Neutrophil (primary cell): Measurements from ENCODE around the gene RCN1.

Source experiments
- H3K27ac ChIP-seq: fragments of 200-600 bp; sonication (generic); 2 replicates; pipeline ENCODE4 v1.5.1; 2016; ENCODE audit warnings: mild to moderate bottlenecking, moderate library complexity
- H3K27me3 ChIP-seq: fragments of 200-600 bp; sonication (generic); 2 replicates; pipeline ENCODE4 v1.6.0; 2016; ENCODE audit warnings: mild to moderate bottlenecking
- H3K36me3 ChIP-seq: fragments of 200-600 bp; sonication (generic); 2 replicates; pipeline ENCODE4 v1.5.1; 2017
- H3K4me1 ChIP-seq, 2 experiments: fragments of 200-600 bp in 1 of 2; sonication (generic) in 1 of 2; 1 replicate in 1 of 2; 2 replicates in 1 of 2; pipeline versions ENCODE4 v1.5.1 to v1.6.1; 2013 to 2016; ENCODE audit warnings: low read depth in 1 of 2, low read length in 1 of 2, mild to moderate bottlenecking in 1 of 2, moderate library complexity in 1 of 2; ENCODE audit not compliant: control insufficient read depth in 1 of 2, insufficient read depth in 1 of 2
- H3K4me3 ChIP-seq, 2 experiments: fragments of 200-600 bp in 1 of 2; sonication (generic) in 1 of 2; 1 replicate in 1 of 2; 2 replicates in 1 of 2; pipeline ENCODE4 v1.5.1; 2013 to 2016; ENCODE audit warnings: low read depth in 1 of 2, low read length in 1 of 2, mild to moderate bottlenecking in 1 of 2, moderate library complexity in 1 of 2
- H3K9me3 ChIP-seq: fragments of 200-600 bp; sonication (generic); 2 replicates; pipeline ENCODE4 v1.5.1; 2016
- TF ChIP-seq, protein P1 (sequence below): fragments of 200-600 bp; sonication (generic); IDR thresholded peaks from 2 replicates; pipeline ENCODE4 v1.5.1; 2016; ENCODE audit warnings: antibody characterized with exemption

The RCN1 gene

DNA sequence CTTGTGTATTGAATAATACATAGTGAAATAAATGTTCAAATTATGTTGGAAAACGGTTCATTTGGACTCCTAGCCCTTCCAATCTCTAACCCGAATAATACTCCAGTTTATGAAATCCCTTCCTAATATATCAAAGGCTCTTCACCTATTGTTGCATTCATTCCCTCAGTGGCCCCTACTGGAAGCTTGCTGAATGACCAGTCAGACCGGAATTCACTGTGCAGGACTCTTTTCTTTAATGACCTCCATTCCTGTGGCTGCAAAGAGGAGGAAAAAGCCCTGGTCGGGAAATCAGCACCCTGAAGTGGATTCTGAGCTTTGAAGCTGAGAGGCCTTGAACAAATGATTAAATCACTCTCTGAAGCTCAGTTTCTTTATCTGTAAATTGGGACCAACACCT lies 19.1 kb upstream of the RCN1 start:
- H3K9me3 ChIP-seq: no peaks in the 10 kb centered on the region
- TF ChIP-seq, protein P1, sequence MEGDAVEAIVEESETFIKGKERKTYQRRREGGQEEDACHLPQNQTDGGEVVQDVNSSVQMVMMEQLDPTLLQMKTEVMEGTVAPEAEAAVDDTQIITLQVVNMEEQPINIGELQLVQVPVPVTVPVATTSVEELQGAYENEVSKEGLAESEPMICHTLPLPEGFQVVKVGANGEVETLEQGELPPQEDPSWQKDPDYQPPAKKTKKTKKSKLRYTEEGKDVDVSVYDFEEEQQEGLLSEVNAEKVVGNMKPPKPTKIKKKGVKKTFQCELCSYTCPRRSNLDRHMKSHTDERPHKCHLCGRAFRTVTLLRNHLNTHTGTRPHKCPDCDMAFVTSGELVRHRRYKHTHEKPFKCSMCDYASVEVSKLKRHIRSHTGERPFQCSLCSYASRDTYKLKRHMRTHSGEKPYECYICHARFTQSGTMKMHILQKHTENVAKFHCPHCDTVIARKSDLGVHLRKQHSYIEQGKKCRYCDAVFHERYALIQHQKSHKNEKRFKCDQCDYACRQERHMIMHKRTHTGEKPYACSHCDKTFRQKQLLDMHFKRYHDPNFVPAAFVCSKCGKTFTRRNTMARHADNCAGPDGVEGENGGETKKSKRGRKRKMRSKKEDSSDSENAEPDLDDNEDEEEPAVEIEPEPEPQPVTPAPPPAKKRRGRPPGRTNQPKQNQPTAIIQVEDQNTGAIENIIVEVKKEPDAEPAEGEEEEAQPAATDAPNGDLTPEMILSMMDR: no peak
- H3K4me3 ChIP-seq: no peak overlapping the region
- no peaks in the 10 kb centered on the region for H3K4me1 ChIP-seq
- no peaks in the 10 kb centered on the region for H3K36me3 ChIP-seq
- H3K27ac ChIP-seq: no peak overlapping the region
- H3K27me3 ChIP-seq: peaks cover 64% of the 10 kb centered on the region

DNA sequence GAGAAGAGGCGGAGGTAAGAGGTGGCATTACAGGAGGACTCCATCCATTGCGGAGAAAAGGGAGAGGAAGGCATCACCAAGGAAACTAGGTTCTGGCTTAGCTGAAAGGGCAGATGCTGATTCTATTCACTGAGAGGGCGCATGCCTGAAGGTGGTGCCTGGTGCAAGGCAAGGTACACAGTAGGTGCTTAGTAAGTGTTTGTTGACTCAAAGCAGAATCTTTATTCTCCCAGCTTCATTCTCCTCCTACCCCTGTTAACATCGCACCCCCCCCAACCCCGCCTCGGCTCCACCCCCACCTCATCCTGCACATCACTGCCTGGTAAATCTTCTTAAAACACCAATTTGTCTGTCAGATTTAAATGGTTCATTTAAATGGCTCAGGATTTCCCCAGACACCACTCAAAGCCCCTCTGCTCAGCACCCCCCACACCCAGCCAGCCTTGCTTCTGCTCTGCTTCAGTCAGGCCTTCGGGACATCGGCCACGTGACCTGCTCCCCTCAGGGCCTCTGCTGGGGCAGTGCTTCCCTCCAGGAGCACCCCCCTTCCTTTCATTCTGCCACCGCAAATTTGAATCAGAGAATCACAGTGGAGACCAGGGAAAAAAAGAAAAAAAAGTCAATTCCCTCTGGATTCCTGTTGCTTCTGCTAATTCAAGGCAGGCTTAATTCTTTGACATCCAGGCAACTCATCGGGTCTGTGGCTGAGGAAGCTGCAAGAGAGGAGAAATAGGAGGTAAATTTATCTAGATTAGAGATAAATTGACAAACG lies 17.8 kb upstream of the RCN1 start:
- no peaks in the 10 kb centered on the region for H3K9me3 ChIP-seq
- TF ChIP-seq, protein P1: no peak
- peaks cover 51% of the 10 kb centered on the region for H3K27me3 ChIP-seq
- H3K36me3 ChIP-seq: no peaks in the 10 kb centered on the region
- H3K4me3 ChIP-seq: no peak overlapping the region
- H3K27ac ChIP-seq: no peak overlapping the region
- no peaks in the 10 kb centered on the region for H3K4me1 ChIP-seq

DNA sequence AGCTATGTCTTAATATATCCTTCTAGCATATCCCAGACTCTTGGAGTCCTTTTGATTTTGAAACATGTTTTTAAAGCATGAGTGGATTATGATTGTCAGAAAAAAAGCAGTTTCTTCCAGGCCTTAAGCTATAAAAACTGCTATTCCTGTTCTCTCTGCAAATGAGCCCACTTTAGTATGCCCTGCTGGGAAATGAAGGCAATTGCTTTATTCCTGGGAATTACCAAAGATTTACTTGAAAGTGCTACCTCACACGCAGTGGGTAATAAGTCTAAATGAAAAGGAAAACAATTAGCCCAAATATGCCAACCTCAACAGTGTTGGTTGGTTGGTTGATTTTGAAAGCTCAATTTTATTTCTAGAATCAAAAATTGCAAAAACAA lies 17.2 kb upstream of the RCN1 start:
- Histone ChIP-seq H3K27me3 (peaks cover 45% of the 10 kb centered on the region), H3K4me3 (no peak overlapping the region), H3K4me1 (no peaks in the 10 kb centered on the region), H3K36me3 (no peaks in the 10 kb centered on the region), H3K27ac (no peak overlapping the region), H3K9me3 (no peaks in the 10 kb centered on the region)
- TF ChIP-seq, protein P1: no peak

DNA sequence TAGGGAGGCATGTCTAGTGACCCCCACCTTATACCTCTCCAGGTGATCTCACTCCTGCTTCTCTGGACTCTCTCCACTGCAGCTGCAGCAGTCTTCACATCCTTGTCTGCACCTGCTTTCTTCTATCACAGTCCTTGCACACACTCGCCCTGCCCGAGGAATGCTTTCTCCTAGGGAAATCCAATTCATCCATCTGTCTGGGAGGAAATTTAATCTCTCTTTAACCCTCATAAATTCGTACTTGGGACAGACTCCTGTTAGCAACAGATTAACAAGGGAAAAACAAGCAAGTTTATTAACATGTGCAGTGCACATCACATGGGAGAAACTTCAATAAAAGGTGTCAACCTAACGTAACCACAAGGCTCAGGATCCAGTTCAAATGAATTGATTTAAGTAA lies 11.3 kb upstream of the RCN1 start:
- H3K27me3 ChIP-seq: no peaks in the 10 kb centered on the region

DNA sequence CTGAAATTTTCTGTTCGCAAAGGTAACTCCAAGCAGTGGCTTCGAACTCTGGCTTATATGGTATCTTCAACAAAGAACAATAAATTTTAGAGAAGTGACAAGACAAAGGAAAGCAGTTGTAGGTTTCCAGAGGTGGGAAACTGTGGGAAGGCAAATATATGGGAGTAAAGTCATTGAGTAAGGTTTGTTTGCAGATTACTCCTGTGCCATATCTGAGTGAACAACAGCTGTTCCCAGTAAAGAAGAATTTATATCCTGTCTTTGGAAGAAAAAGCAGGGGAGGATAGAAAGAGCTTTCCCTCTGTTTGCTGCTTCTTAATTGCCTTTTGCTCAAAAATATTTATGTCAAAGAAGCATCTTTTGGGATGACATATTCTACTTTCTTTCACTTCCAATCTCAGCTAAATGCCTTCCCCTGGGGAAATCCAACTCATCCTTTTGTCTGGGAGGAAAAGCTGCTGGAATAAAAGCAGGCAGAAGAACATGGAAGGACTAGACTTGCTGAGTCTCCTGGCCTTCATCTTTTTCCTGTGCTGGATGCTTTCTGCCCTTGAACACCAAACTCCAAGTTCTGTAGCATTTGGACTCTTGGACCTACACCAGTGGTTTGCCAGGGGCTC lies 10.4 kb upstream of the RCN1 start:
- no peak overlapping the region for H3K4me3 ChIP-seq
- H3K27ac ChIP-seq: no peak overlapping the region
- no peaks in the 10 kb centered on the region for H3K36me3 ChIP-seq
- TF ChIP-seq, protein P1: no peak
- H3K4me1 ChIP-seq: no peaks in the 10 kb centered on the region
- no peaks in the 10 kb centered on the region for H3K27me3 ChIP-seq
- H3K9me3 ChIP-seq: no peaks in the 10 kb centered on the region

More for the DNA sequence above, 11.3 kb upstream of the RCN1 start:
- H3K4me1 ChIP-seq: no peaks in the 10 kb centered on the region
- no peak overlapping the region for H3K27ac ChIP-seq
- no peaks in the 10 kb centered on the region for H3K36me3 ChIP-seq
- no peak overlapping the region for H3K4me3 ChIP-seq
- TF ChIP-seq, protein P1: no peak
- no peaks in the 10 kb centered on the region for H3K9me3 ChIP-seq
